Measurements from ENCODE around the gene KLK13. TPM values are rescaled to one million over a fixed set of nuclear protein-coding genes. Genes with fewer than 3 reads are reported as not detected.

The KLK13 gene
- polyA plus RNA-seq, 2 of the 4 experiments (the other 2 are of a cell fraction) = not detected

- Histone ChIP-seq H3K4me3 (no peak overlapping the region), H3K4me1 (peaks cover 10% of the 10 kb centered on the region; the same call in 1 of the 3 replicates), H3K9me3 (no peaks in the 10 kb centered on the region), H3K27ac (no peak overlapping the region), H3K4me2 (no peak overlapping the region)
- ChIA-PET CTCF (interaction anchor here (1.4 to 9.7 kb wide), 5 partner anchors 8 to 168 kb away, joined by 3 to 147 read pairs (median 30); partner anchors contain the start of gene KLK10), POLR2A (no interaction called here)
- FAIRE-seq (no peak), DNase-seq (ENCODE audit: low read depth in 1 of 2, low spot score in 1 of 2) (no peak), ATAC-seq (no peak)
- WGBS (ENCODE audit: missing lambda C conversion rate) = 79% methylated on average over 8 of the region's 8 CpGs
- no peak for TF ChIP-seq MAZ (IDR thresholded peaks at IDR 0.05; ENCODE audit: borderline replicate concordance, low read depth, low read length)
- no peak for TF ChIP-seq RNF2 (IDR thresholded peaks at IDR 0.05; ENCODE audit: borderline replicate concordance, low read depth)
- no peak for TF ChIP-seq POLR2A (IDR thresholded peaks at IDR 0.05; ENCODE audit: low read length)
- no peak for TF ChIP-seq E2F6 (IDR thresholded peaks at IDR 0.05; ENCODE audit: borderline replicate concordance, low read depth)
- TF ChIP-seq HEYL (CRISPR knock-in tag; IDR thresholded peaks at IDR 0.05) = no peak
- TF ChIP-seq REST (IDR thresholded peaks at IDR 0.05) = no peak
- TF ChIP-seq FOSL2 (IDR thresholded peaks at IDR 0.05) = no peak
- no peak for TF ChIP-seq FOSL2 (CRISPR knock-in tag; IDR thresholded peaks at IDR 0.05)
- no peak for TF ChIP-seq CHD2 (IDR thresholded peaks at IDR 0.05; ENCODE audit: low read length, partially characterized antibody)
- TF ChIP-seq NR3C1 (IDR thresholded peaks at IDR 0.05) = no peak
- TF ChIP-seq PBX3 (IDR thresholded peaks at IDR 0.05) = no peak
- no peak for TF ChIP-seq HDAC2 (IDR thresholded peaks at IDR 0.05)
- TF ChIP-seq CBX8 (IDR thresholded peaks at IDR 0.05) = no peak
- TF ChIP-seq TP53 (CRISPR knock-in tag; IDR thresholded peaks at IDR 0.05) = no peak
- no peak for TF ChIP-seq RARB (CRISPR knock-in tag; IDR thresholded peaks at IDR 0.05)
- no peak for TF ChIP-seq ZNF302 (CRISPR knock-in tag; IDR thresholded peaks at IDR 0.05)
- no peak for TF ChIP-seq POLR2AphosphoS2 (conservative IDR thresholded peaks at IDR 0.05; ENCODE audit: low read length)
- TF ChIP-seq MAX (IDR thresholded peaks at IDR 0.05) = no peak
- no peak for TF ChIP-seq CEBPB (IDR thresholded peaks at IDR 0.05)
- TF ChIP-seq PHF8 (IDR thresholded peaks at IDR 0.05; ENCODE audit: borderline replicate concordance, low read depth) = no peak
- TF ChIP-seq TFCP2L1 (CRISPR knock-in tag; IDR thresholded peaks at IDR 0.05) = no peak
These were observed 28.2 kb upstream of the KLK13 start for GRCh38 chr19:51093101-51093500.

- POLR2A ChIA-PET = no interaction called here
- ATAC-seq (no peak), DNase-seq (ENCODE audit: low read depth in 1 of 2, low spot score in 1 of 2) (no peak), FAIRE-seq (no peak)
- WGBS (ENCODE audit: missing lambda C conversion rate) = 62% methylated on average over 16 of the region's 16 CpGs
- no peak overlapping the region for H3K4me3 ChIP-seq
- no peak overlapping the region for H3K27ac ChIP-seq
- H3K9me3 ChIP-seq = no peaks in the 10 kb centered on the region
- peaks cover 4% of the 10 kb centered on the region; the same call in 1 of the 3 replicates for H3K4me1 ChIP-seq
- CTCF ChIA-PET = interaction anchor here (0.6 to 9.7 kb wide), 6 partner anchors 55 to 174 kb away, joined by 3 to 147 read pairs (median 4); partner anchors contain the start of genes KLK10 and KLK11
- H3K4me2 ChIP-seq = no peak overlapping the region
- TF ChIP-seq EHF (CRISPR knock-in tag; IDR thresholded peaks at IDR 0.05) (no peak), HMGXB4 (CRISPR knock-in tag; IDR thresholded peaks at IDR 0.05; ENCODE audit: borderline replicate concordance) (no peak), EHMT2 (IDR thresholded peaks at IDR 0.05; ENCODE audit: low read depth) (no peak), KDM1A (IDR thresholded peaks at IDR 0.05; ENCODE audit: low read depth) (no peak), ELK1 (IDR thresholded peaks at IDR 0.05; ENCODE audit: low read depth, low read length) (no peak), ZFP36 (IDR thresholded peaks at IDR 0.05; ENCODE audit: borderline replicate concordance, partially characterized antibody) (no peak)
These were observed 27.3 kb upstream of the KLK13 start for GRCh38 chr19:51091895-51092873.

Data from A549 (cell line).